A673 (cell line): Measurements from ENCODE around the gene FAM163A.

Experiments used
- EZH2 ChIP-seq: fragments of 200-600 bp; sonication (generic); IDR thresholded peaks from 2 replicates; pipeline ENCODE4 v1.6.1; 2017; ENCODE audit warnings: borderline replicate concordance, low read depth, mild to moderate bottlenecking, mixed read lengths, antibody characterized with exemption, low read length; ENCODE audit not compliant: poor library complexity, severe bottlenecking
- TF ChIP-seq, protein P1 (sequence below): fragments of 300-800, 200-600 bp; sonication (generic); conservative IDR thresholded peaks from 2 replicates; pipeline ENCODE4 v1.5.1; 2017; ENCODE audit warnings: low read depth, mild to moderate bottlenecking, antibody characterized with exemption, low read length, moderate library complexity, mixed read lengths

DNA sequence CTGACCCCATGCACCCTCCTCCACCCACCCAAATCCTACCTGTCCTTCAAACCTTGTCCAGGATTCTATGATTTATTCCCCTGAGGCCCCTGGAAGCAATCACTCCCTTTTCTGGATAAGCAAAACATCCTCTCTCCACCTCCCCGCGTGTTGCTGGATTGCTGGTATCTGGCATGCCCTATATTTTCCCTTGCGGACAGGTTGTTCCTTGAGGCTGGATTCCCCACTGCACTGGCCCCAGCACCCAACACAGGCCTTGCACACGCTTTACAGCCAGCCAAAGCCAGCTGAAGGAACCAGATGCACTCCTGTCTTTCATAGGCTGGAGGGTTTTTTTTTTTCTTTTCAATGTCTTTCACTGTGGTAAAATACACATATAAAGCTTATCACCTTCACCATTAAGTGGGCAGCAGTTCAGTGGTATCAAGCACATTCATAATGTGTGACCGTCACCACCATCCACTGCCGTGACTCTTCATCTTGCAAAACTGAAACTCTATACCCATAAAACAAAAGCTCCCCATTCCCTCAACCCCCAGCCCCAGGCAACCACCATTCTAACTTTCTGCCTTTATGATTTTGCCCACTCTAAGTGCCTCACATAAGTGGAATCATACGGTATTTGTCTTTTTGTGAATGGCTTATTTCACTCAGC, 83.7 kb downstream of the FAM163A start:
- TF ChIP-seq, protein P1, sequence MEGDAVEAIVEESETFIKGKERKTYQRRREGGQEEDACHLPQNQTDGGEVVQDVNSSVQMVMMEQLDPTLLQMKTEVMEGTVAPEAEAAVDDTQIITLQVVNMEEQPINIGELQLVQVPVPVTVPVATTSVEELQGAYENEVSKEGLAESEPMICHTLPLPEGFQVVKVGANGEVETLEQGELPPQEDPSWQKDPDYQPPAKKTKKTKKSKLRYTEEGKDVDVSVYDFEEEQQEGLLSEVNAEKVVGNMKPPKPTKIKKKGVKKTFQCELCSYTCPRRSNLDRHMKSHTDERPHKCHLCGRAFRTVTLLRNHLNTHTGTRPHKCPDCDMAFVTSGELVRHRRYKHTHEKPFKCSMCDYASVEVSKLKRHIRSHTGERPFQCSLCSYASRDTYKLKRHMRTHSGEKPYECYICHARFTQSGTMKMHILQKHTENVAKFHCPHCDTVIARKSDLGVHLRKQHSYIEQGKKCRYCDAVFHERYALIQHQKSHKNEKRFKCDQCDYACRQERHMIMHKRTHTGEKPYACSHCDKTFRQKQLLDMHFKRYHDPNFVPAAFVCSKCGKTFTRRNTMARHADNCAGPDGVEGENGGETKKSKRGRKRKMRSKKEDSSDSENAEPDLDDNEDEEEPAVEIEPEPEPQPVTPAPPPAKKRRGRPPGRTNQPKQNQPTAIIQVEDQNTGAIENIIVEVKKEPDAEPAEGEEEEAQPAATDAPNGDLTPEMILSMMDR = no peak
- no peak for TF ChIP-seq EZH2
